PC-3 (cell line): ENCODE measurements around the gene ENTREP3. TPM values are rescaled to one million over a fixed set of nuclear protein-coding genes. Genes with fewer than 3 reads are reported as not detected.

ENCODE experiments used
- ATAC-seq: fragments of 200-7000 bp; cut with Tn5 transposase; 2 replicates; pipeline ENCODE4 v1.9.1; 2020; ENCODE audit warnings: mild to moderate bottlenecking, moderate library complexity
- Bru-seq: library from RNA; stranded (reverse); fragments of 400-500 nt; gene quantifications from one replicate; lab custom pipeline; 2021; lab: Mats Ljungman, UMichigan
- BruChase-seq, 2 experiments: library from RNA; stranded (reverse); fragments of 400-500 nt; gene quantifications; one replicate each; lab custom pipeline; 2021; lab: Mats Ljungman, UMichigan
- BruUV-seq: library from RNA; stranded (reverse); fragments of 400-500 nt; replicated peaks from 2 replicates; lab custom pipeline; 2021; lab: Mats Ljungman, UMichigan
- CTCF ChIA-PET: fragments of 300-600 bp; sonication (Branson Sonifier 250); formaldehyde crosslinking; loops from one replicate; lab custom pipeline; 2022; ENCODE audit warnings: antibody characterized with exemption; lab: Charles Lee
- POLR2A ChIA-PET: fragments of 300-600 bp; sonication (Branson Sonifier 250); formaldehyde crosslinking; loops from one replicate; lab custom pipeline; 2022; ENCODE audit warnings: antibody characterized with exemption; ENCODE audit not compliant: unreplicated experiment; lab: Charles Lee
- DNase-seq: peaks from one replicate; pipeline ENCODE4 v3.0.0-alpha.2; 2015
- H2AFZ ChIP-seq: fragments of 300-600 bp; sonication (generic); 2 replicates; pipeline ENCODE4 v1.6.0; 2016; ENCODE audit warnings: antibody characterized with exemption, low read length
- H3F3A ChIP-seq: fragments of 300-600 bp; sonication (generic); one replicate; pipeline ENCODE4 v1.6.0; 2017; ENCODE audit warnings: antibody characterized with exemption, low read length, control low read depth, mild to moderate bottlenecking; ENCODE audit not compliant: unreplicated experiment
- H3K27ac ChIP-seq: fragments of 300-600 bp; sonication (generic); 2 replicates; pipeline ENCODE4 v1.5.1; 2016; ENCODE audit warnings: mild to moderate bottlenecking, low read length
- H3K27me3 ChIP-seq: fragments of 300-600 bp; sonication (generic); 2 replicates; pipeline ENCODE4 v1.6.1; 2016; ENCODE audit warnings: low read length, mixed read lengths
- H3K36me3 ChIP-seq: fragments of 300-600 bp; sonication (generic); 2 replicates; pipeline ENCODE4 v1.6.1; 2016; ENCODE audit warnings: low read depth, mixed run types, low read length, mixed read lengths
- H3K4me1 ChIP-seq: fragments of 300-600 bp; sonication (generic); 2 replicates; pipeline ENCODE4 v1.5.1; 2016; ENCODE audit warnings: low read length; ENCODE audit not compliant: insufficient read depth
- H3K4me2 ChIP-seq: fragments of 300-600 bp; sonication (generic); 2 replicates; pipeline ENCODE4 v1.6.0; 2016; ENCODE audit warnings: low read length
- H3K4me3 ChIP-seq: fragments of 300-600 bp; sonication (generic); 2 replicates; pipeline ENCODE4 v1.5.1; 2016; ENCODE audit warnings: mild to moderate bottlenecking, low read length, mixed read lengths
- H3K79me2 ChIP-seq: fragments of 300-600 bp; sonication (generic); 2 replicates; pipeline ENCODE4 v1.6.1; 2017; ENCODE audit warnings: low read length, mixed read lengths
- H3K9ac ChIP-seq: fragments of 300-600 bp; sonication (generic); 2 replicates; pipeline ENCODE4 v1.6.0; 2016; ENCODE audit warnings: mild to moderate bottlenecking, low read length
- H3K9me2 ChIP-seq: fragments of 300-600 bp; sonication (generic); replicated peaks from 2 replicates; pipeline ENCODE4 v1.6.1; 2016; ENCODE audit warnings: mixed run types, low read length, mixed read lengths
- H3K9me3 ChIP-seq: fragments of 300-600 bp; sonication (generic); 2 replicates; pipeline ENCODE4 v1.6.1; 2016; ENCODE audit warnings: low read length, mixed read lengths
- H4K20me1 ChIP-seq: fragments of 300-600 bp; sonication (generic); 2 replicates; pipeline ENCODE4 v1.6.1; 2016; ENCODE audit warnings: low read length, mixed read lengths
- EZH2 ChIP-seq: fragments of 300-600 bp; sonication (generic); IDR thresholded peaks from one replicate; pipeline ENCODE4 v1.6.1; 2017; ENCODE audit warnings: antibody characterized with exemption, mild to moderate bottlenecking, low read length; ENCODE audit not compliant: unreplicated experiment
- EZH2phosphoT487 ChIP-seq: fragments of 300-600 bp; sonication (generic); IDR thresholded peaks from 2 replicates; pipeline ENCODE4 v1.6.1; 2018; ENCODE audit warnings: mild to moderate bottlenecking, antibody characterized with exemption, low read length, borderline replicate concordance
- intact Hi-C: fragments of 100-400 bp; cut with micrococcal nuclease; formaldehyde crosslinking; loops from 2 replicates; pipeline ENCODE4 v1.9.0; 2023
- long read RNA-seq: library from polyadenylated mRNA; unstranded; transcript quantifications from one replicate; pipeline ENCODE4 v2.0.0, GENCODE V29; 2021; ENCODE audit not compliant: unreplicated experiment
- total RNA-seq: library from RNA; depleted of rRNA; stranded (reverse); fragments of >200 nt; gene quantifications from 2 replicates; pipeline ENCODE4 v1.2.3, GENCODE V29; 2014; rRNA removed
- TF ChIP-seq, protein P1 (sequence below): fragments of 300-600 bp; sonication (generic); conservative IDR thresholded peaks from 2 replicates; pipeline ENCODE4 v1.5.1; 2017; ENCODE audit warnings: antibody characterized with exemption, low read depth, mild to moderate bottlenecking, low read length

The ENTREP3 gene, protein sequence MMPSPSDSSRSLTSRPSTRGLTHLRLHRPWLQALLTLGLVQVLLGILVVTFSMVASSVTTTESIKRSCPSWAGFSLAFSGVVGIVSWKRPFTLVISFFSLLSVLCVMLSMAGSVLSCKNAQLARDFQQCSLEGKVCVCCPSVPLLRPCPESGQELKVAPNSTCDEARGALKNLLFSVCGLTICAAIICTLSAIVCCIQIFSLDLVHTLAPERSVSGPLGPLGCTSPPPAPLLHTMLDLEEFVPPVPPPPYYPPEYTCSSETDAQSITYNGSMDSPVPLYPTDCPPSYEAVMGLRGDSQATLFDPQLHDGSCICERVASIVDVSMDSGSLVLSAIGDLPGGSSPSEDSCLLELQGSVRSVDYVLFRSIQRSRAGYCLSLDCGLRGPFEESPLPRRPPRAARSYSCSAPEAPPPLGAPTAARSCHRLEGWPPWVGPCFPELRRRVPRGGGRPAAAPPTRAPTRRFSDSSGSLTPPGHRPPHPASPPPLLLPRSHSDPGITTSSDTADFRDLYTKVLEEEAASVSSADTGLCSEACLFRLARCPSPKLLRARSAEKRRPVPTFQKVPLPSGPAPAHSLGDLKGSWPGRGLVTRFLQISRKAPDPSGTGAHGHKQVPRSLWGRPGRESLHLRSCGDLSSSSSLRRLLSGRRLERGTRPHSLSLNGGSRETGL
- total RNA-seq (30.9 and 54.7 TPM in 2 replicates), Bru-seq, nascent RNA (percentile 56 among the genes with signal in this experiment), BruChase-seq, experiment 1, labeled RNA remaining after a 6-hour chase (percentile 86 among the genes with signal in this experiment), BruChase-seq, experiment 2, labeled RNA remaining after a 2-hour chase (percentile 71 among the genes with signal in this experiment)
- long read RNA-seq, transcript FAM189B-207 (5 exons, 1,499 nt): major isoform, 8 of 155 reads
- long read RNA-seq, transcript FAM189B-201 (9 exons, 2,379 nt): minor isoform, 5 of 155 reads
- long read RNA-seq, partial matches to known transcripts: 69 of 155 reads
- long read RNA-seq, other reads (novel, unspliced or antisense): 69 of 155 reads

- POLR2A ChIA-PET: interaction anchor here (0.6 kb wide), 1 partner anchor 68 kb away, joined by 3 read pairs; no protein-coding TSS in a partner anchor
These were observed at the start of gene ENTREP3 for GRCh38 chr1:155255243-155256007. Gene ENTREP3 (minus strand): TSS chr1:155255483. CDS start chr1:155254877, 606 bp downstream.

GRCh38 chr1:155304558-155305063 lies 49.3 kb upstream of the ENTREP3 start:
- no peaks in the 10 kb centered on the region for H3K27me3 ChIP-seq
- H3K79me2 ChIP-seq: peaks cover 10% of the 10 kb centered on the region
- ATAC-seq (no peak), DNase-seq (no peak)
- H3F3A ChIP-seq: no peaks in the 10 kb centered on the region
- TF ChIP-seq, protein P1, sequence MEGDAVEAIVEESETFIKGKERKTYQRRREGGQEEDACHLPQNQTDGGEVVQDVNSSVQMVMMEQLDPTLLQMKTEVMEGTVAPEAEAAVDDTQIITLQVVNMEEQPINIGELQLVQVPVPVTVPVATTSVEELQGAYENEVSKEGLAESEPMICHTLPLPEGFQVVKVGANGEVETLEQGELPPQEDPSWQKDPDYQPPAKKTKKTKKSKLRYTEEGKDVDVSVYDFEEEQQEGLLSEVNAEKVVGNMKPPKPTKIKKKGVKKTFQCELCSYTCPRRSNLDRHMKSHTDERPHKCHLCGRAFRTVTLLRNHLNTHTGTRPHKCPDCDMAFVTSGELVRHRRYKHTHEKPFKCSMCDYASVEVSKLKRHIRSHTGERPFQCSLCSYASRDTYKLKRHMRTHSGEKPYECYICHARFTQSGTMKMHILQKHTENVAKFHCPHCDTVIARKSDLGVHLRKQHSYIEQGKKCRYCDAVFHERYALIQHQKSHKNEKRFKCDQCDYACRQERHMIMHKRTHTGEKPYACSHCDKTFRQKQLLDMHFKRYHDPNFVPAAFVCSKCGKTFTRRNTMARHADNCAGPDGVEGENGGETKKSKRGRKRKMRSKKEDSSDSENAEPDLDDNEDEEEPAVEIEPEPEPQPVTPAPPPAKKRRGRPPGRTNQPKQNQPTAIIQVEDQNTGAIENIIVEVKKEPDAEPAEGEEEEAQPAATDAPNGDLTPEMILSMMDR: no peak
- TF ChIP-seq EZH2phosphoT487 (no peak), EZH2 (no peak)
- ChIA-PET POLR2A (no interaction called here), CTCF (no interaction called here)
- H3K4me2 ChIP-seq: no peak overlapping the region
- H3K9me2 ChIP-seq: no peaks in the 10 kb centered on the region
- H3K9ac ChIP-seq: no peak overlapping the region
- BruUV-seq: no TSS peak
- no peaks in the 10 kb centered on the region for H3K36me3 ChIP-seq
- no peaks in the 10 kb centered on the region for H3K9me3 ChIP-seq
- peaks cover 11% of the 10 kb centered on the region; the same call in 1 of the 2 replicates for H3K4me1 ChIP-seq
- no peak overlapping the region for H2AFZ ChIP-seq
- intact Hi-C loops: no loop called here
- H3K4me3 ChIP-seq: no peak overlapping the region
- H3K27ac ChIP-seq: no peak overlapping the region
- H4K20me1 ChIP-seq: no peaks in the 10 kb centered on the region

More at GRCh38 chr1:155255243-155256007, at the start of gene ENTREP3:
- H4K20me1 ChIP-seq: no peaks in the 10 kb centered on the region
- peak within 1 kb of the TSS; percentile 78 for H2AFZ ChIP-seq
- no peak for TF ChIP-seq EZH2phosphoT487
- TF ChIP-seq EZH2: no peak
- TF ChIP-seq, protein P1: no peak
- peak; percentile 68 for ATAC-seq
- intact Hi-C loops: loop anchor here (1.0 kb wide), 1 partner anchor 68 kb away; no protein-coding TSS in a partner anchor
- peak within 1 kb of the TSS; percentile 40 for H3K27ac ChIP-seq
- peak within 1 kb of the TSS; percentile 87 for H3K4me3 ChIP-seq
- H3K9me2 ChIP-seq: no peaks in the 10 kb centered on the region
- CTCF ChIA-PET: interaction anchor here (1.0 kb wide), 1 partner anchor 68 kb away, joined by 5 read pairs; no protein-coding TSS in a partner anchor
- H3K4me1 ChIP-seq: peaks cover 25% of the 10 kb centered on the region
- H3K9me3 ChIP-seq: no peaks in the 10 kb centered on the region
- BruUV-seq: TSS peak; percentile 64
- H3K4me2 ChIP-seq: peak within 1 kb of the TSS; percentile 100
- peak within 1 kb of the TSS; percentile 61 for H3K9ac ChIP-seq
- no peaks in the 10 kb centered on the region for H3K27me3 ChIP-seq
- peak; percentile 83 for DNase-seq
- H3K79me2 ChIP-seq: peaks cover 24% of the 10 kb centered on the region
- H3K36me3 ChIP-seq: peaks cover 7% of the 10 kb centered on the region
- H3F3A ChIP-seq: no peaks in the 10 kb centered on the region
